KOPT-K1 (cell line): ENCODE results near the gene PRAMEF12.
"Not testable (repeated sequence)": the region's sequence is repeated elsewhere in the genome, so short reads cannot be mapped to it uniquely, and the experiment has no call there.

ENCODE experiments used
- H3K27ac ChIP-seq: fragments of 200-600 bp; sonication (generic); 2 replicates; pipeline ENCODE4 v1.5.1; 2016; ENCODE audit warnings: antibody characterized with exemption, mild to moderate bottlenecking, low read depth, low read length; ENCODE audit not compliant: poor library complexity, severe bottlenecking
- H3K36me3 ChIP-seq: fragments of 200-600 bp; sonication (generic); 2 replicates; pipeline ENCODE4 v1.5.1; 2017; ENCODE audit warnings: antibody characterized with exemption, mild to moderate bottlenecking, low read length, moderate library complexity; ENCODE audit not compliant: insufficient read depth
- H3K9me3 ChIP-seq: fragments of 200-600 bp; sonication (generic); 2 replicates; pipeline ENCODE4 v1.5.1; 2017; ENCODE audit warnings: antibody characterized with exemption, low read length, mild to moderate bottlenecking; ENCODE audit not compliant: insufficient read depth, poor library complexity, severe bottlenecking

The PRAMEF12 gene

DNA sequence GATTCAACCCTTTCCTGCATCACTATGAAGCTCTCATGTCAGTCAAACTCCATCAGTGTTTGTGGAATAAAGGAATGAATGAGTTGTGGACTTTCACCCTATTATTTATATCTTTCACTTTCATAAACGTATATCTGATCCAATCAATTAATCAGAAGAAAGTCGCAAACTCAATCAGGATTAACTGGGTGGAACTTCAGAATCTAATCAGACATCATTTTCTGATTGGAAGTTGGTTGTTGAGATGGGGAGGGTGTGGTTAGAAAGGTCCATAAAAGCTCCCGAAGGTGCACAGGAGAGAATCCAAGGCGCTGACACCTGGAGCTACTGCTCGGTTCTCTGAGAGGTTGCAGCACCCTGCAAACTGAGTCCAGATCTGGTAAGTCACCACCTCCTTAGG lies at the start of gene PRAMEF12:
Gene PRAMEF12 (plus strand): TSS at position 301 of the 400 bp plus-strand sequence. CDS start 1,130 bp downstream, outside the sequence.
- Histone ChIP-seq H3K9me3 (no peaks in the 10 kb centered on the region), H3K27ac (no peak within 1 kb of the TSS), H3K36me3 (no peaks in the 10 kb centered on the region)

DNA sequence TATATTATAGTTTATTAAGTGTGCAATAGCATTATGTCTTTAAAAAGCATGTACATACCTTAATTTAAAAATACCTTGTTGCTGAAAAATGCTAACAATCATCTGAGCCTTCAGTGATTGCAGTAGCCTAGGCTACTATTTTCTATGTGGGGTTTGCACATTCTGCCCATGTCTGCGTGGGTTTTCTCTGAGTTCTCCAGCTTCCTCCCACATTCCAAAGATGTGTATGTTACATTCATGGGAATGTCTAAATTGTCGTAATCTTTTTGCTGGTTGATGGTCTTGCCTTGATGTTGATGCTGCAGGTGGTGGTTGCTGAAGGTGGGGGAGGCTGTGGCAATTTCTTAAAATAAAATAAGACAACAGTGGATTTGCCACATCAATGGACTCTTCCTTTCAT lies 45.1 kb upstream of the PRAMEF12 start:
- no peaks in the 10 kb centered on the region for H3K36me3 ChIP-seq
- H3K9me3 ChIP-seq = peaks cover 4% of the 10 kb centered on the region
- no peak overlapping the region for H3K27ac ChIP-seq

DNA sequence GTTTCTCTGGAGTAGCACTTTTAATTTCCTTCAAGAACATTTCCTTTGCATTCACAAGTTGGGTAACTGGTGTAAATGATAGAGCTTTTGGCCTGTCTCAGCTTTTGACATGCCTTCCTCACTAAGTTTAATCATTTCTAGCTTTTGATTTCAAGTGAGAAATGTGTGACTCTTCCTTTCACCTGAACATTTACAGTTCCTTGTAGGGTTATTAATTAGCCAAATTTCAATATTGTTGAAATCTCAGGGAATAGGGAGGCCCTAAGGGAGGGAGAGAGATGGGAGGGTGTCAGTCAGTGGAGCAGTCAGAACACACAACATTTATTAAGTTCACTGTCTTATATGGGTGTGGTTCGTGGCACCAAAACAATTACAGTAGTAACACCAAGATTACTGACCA lies 43.4 kb upstream of the PRAMEF12 start:
- Histone ChIP-seq H3K36me3 (no peaks in the 10 kb centered on the region), H3K27ac (no peak overlapping the region), H3K9me3 (peaks cover 4% of the 10 kb centered on the region)

DNA sequence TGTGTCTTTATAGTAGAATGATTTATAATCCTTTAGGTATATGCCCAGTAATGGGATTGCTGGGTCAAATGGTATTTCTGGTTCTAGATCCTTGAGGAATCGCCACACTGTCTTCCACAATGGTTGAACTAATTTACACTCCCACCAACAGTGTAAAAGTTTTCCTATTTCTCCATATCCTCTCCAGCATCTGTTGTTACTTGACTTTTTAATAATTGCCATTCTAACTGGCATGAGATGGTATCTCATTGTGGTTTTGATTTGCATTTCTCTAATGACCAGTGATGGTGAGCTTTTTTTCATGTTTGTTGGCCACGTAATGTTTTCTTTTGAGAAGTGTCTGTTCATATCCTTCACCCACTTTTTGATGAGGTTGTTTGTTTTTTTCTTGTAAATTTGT lies 42.5 kb upstream of the PRAMEF12 start:
- peaks cover 13% of the 10 kb centered on the region for H3K9me3 ChIP-seq
- H3K36me3 ChIP-seq, H3K27ac ChIP-seq: not testable (repeated sequence)

DNA sequence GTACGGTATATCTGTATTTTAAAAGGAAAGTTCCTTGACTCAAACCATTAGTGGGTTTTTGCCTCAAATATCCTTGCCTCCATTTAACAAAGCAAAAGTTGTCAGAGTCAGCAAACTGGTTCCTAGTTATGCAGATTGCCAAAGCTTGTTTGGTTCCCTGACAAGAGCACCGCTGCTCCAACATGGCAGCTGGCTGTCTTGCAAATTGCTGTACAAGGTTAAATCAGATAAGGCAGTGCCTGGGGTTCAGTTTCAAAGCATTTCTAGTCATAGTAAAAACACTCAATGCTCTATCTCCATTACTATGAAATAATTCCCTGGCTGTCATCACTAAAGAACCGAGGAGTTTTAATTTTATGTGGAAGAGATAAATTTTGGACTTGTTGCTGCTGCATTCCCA lies 38.9 kb upstream of the PRAMEF12 start:
- Histone ChIP-seq H3K27ac (no peak overlapping the region), H3K9me3 (peaks cover 15% of the 10 kb centered on the region), H3K36me3 (no peaks in the 10 kb centered on the region)

DNA sequence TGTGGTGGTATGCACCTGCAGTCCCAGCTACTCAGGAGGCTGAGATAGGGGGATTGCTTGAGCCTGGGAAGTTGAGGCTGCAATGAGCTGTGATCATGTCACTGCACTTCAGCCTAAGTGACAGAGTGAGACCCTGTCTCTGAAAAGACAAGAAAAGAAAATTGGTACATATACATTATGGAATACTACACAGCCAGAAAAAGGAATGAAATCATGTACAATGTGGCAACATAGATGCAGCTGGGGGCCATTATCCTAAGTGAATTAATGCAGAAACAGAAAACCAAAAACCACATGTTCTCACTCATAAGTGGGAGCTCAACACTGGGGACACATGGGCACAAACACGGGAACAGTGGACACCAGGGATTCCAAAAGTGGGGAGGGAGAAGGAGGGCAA lies 34.6 kb upstream of the PRAMEF12 start:
- Histone ChIP-seq H3K27ac (no peak overlapping the region), H3K36me3 (no peaks in the 10 kb centered on the region), H3K9me3 (peaks cover 13% of the 10 kb centered on the region)

DNA sequence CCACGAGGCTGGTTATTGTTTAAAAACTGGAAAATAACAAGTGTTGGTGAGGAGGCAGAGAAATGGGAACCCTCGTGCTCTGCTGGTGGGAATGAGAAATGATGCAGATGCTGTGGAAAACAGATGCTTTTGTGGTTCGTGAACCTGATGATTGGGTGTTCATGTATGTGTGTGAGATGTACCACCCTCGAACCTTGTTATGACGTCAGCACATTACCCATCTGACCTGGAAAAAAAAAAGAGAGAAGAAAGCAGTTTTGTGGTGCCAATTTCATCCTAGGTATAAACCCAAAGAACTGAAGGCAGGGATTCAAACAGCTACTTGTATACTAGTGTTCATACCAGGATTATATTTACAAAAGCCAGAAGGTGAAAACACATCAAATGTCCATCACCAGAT lies 33.9 kb upstream of the PRAMEF12 start:
- peaks cover 13% of the 10 kb centered on the region for H3K9me3 ChIP-seq
- no peak overlapping the region for H3K27ac ChIP-seq
- no peaks in the 10 kb centered on the region for H3K36me3 ChIP-seq

DNA sequence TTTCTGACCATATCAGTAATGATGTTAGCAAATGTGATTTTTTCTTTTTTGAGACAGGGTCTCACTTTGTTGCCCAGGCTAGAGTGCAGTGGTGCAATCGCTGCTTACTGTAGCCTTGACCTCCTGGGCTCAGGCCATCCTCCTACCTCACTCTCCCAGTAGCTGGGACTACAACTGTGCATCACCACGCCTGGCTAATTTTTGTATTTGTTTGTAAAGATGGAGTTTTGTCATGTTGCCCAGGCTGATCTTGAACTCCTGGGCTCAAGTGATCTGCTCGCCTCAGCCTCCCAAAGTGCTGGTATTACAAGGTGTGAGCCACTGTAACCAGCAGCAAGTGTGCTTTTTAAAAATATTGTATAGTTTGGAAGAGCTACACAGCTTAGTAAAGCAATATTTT lies 31.6 kb upstream of the PRAMEF12 start:
- H3K9me3 ChIP-seq = peaks cover 3% of the 10 kb centered on the region
- no peak overlapping the region for H3K27ac ChIP-seq
- H3K36me3 ChIP-seq = no peaks in the 10 kb centered on the region

DNA sequence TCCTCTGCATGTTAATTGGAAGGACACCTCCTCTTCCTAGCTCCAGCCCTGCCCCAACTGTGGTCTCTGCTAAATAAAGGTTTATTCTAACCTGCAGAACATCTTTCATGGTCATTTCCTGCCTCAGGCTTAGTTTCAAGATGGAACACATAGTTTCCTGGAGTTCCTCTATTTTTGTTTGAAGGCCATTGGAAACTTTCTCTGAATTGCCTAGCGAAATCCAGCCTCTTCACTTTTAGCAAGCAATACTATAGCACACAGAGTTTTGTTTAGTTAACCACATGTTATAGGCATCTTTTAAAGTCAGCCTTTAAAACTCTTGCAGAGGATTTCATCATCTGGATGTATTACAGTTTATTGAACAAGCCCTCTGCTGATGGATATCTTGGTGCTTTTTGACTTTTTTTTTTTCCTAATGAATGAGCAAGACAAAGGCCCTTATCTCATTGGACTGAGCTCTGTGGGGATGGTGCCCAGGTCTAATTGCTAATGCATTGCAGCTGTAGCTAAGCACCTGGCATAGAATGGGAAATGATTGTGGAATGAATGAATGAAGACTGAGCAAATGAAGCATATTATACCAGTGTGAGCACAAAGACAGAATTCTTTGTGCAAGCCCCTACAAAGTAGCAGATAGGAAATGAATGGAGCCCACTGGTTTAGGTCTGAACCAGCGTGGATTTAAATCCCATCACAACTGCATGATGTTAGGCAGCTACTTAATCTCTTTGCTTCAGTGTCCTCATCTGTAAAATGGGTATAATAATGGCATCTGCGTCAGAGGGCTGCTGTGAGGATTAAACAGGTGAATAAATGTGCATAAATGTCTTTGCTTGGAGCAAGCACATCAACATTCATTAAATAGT lies 28.2 kb upstream of the PRAMEF12 start:
- H3K9me3 ChIP-seq = peaks cover 30% of the 10 kb centered on the region
- no peaks in the 10 kb centered on the region for H3K36me3 ChIP-seq
- H3K27ac ChIP-seq = no peak overlapping the region

DNA sequence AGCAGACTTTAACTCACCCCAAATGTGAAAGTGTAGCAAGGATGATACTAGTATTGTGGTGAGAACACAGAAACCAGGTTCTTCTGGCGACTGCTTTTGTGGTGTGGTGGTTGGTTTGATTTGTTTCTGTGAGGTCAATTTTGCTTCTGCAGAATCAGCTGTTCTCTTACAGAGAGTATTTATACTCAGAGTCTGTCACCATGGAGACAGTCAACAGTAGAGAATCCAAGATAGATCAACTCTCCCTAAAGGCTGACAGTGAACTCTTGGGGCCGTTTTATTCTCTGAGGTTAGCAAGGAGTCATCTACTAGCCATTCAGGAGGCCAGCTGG lies 27.6 kb upstream of the PRAMEF12 start, which contains the start of gene CFAP107:
Gene CFAP107 (plus strand): TSS at position 209 of the 332 bp plus-strand sequence. CDS start 231 bp downstream, outside the sequence.
- Histone ChIP-seq H3K9me3 (peaks cover 30% of the 10 kb centered on the region), H3K36me3 (no peaks in the 10 kb centered on the region), H3K27ac (no peak within 1 kb of the TSS)

DNA sequence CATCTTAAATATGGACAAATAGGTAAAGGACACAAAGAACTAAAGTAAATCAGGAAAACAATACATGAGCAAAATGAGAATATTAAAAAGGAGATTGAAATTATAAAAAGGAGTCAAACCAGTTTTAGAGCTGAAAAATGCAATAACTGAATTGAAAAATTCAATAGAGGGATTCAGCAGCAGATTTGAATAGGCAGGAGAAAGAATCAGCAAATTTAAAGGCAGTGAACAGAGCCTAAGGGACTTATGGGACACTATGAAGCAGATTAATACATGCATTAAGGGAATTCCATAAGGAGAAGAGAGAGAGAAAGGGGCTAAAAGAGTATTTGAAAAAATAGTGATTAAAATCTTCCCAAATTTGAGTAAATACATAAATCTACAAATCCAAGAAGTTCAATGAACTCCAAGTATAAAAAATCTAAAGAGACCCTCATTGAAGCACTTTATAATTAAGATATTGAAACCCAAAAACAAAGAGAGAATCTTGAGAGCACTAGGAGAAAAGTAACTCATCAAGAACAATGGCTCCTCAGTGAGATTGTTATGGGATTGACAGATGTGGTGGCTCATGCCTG lies 24.7 kb upstream of the PRAMEF12 start:
- Histone ChIP-seq H3K9me3 (peaks cover 30% of the 10 kb centered on the region), H3K27ac (no peak overlapping the region), H3K36me3 (no peaks in the 10 kb centered on the region)

DNA sequence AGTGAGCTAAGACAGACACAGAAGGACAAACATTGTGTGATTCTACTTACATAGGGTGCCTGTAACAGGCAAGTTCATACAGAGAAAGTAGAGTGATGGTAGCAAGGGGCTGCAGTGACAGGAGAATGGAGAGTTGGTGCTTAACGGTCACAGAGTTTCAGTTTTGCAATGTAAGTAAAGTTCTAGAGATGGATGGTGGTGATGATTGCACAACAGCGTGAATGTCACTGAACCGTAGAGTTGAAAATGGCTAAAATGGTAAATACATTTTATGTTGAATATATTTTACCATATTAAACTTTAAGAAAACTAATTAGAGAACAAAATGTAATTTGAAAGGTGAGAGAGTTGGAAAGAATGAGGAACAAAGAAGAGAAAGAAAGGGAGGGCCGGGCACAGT lies 18.8 kb upstream of the PRAMEF12 start:
- Histone ChIP-seq H3K9me3 (peaks cover under 1% of the 10 kb centered on the region), H3K27ac (no peak overlapping the region), H3K36me3 (no peaks in the 10 kb centered on the region)

DNA sequence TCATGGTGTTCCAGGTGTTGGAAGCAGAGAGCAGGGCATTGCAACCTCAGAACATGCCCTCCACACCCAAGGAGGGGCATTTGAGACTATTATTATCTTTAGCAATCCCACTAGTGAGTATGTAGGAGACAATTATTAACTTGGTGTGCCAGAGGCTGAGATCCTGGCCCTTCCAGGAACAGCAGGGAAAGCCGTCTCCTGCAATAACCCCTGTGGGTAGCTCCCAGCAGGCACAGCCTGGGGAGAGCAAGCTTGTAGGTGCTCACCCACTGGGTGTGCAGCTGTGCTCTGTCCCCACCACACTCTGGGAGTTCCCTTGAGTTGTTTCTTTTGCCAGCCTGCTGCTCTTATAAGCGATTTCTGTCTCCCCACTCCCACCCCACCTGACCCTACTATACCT lies 17.3 kb upstream of the PRAMEF12 start:
- Histone ChIP-seq H3K27ac (no peak overlapping the region), H3K9me3 (no peaks in the 10 kb centered on the region), H3K36me3 (no peaks in the 10 kb centered on the region)

DNA sequence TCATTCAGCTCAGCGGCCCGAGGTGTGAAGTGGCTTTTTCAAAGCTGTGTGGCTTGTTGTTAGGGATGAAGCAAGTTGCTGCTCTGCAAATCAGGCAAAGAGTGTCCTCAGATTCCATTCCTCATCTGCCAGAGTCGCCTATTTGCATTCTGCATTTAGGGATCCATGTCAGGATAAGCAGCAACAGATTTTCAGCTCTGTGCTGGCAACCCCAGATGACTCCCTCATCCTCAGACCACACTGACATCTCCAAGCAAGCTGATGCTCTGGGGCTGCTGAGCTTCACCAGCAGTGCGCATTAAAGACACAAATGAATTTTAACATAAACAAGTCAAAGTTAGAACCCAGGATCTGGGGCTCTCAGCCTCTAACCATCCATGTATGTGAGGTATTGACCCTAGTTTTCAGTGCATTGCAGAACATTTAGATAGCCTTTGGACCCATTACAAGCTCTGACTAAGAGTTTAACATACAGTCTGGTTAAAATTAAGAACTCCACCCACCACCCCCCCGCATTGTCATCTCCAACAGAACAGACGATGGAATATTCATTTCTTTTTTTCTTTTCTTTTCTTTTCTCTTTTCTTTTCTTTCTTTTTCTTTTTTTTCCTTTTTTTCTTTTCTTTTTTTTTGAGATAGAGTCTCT lies 16.6 kb upstream of the PRAMEF12 start:
- Histone ChIP-seq H3K9me3 (no peaks in the 10 kb centered on the region), H3K27ac (no peak overlapping the region)

DNA sequence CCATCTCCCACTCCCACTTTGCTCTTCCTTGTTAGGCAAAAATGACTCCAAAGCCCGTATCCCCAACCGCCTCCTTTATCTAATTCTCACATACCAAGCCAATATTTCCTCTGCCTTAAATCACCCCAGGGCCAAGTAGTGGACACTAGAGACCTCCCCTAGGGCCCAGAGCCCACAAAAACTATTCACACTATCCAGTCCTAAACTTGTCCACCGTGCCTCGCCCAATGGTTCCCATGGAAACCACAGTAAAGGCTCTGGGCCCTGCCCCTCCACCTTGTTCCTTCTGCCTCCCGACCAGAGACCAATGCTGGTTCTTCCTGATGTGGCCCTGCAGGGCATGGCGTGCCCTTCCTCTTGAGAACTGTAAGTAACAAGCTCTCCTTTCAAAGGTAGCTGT lies 15.7 kb upstream of the PRAMEF12 start:
- no peak overlapping the region for H3K27ac ChIP-seq
- no peaks in the 10 kb centered on the region for H3K36me3 ChIP-seq

More for the DNA sequence above, 16.6 kb upstream of the PRAMEF12 start:
- H3K36me3 ChIP-seq = no peaks in the 10 kb centered on the region

More for the DNA sequence above, 15.7 kb upstream of the PRAMEF12 start:
- no peaks in the 10 kb centered on the region for H3K9me3 ChIP-seq
